Measurements from ENCODE around the gene AGA.

GRCh38 chr4:177489471-177490246 is 47.4 kb upstream of the AGA start:
- TF ChIP-seq CTCF (IDR thresholded peaks at IDR 0.05; ENCODE audit: low read length) (no peak), EZH2 (IDR thresholded peaks at IDR 0.05; ENCODE audit: borderline replicate concordance, low read length) (no peak)
